HG03175 (cell line): ENCODE data around the gene PCDH9.

Experiments used
- ATAC-seq: cut with Tn5 transposase; IDR thresholded peaks from one replicate; pipeline ENCODE4 v1.9.1; 2021; ENCODE audit warnings: mild to moderate bottlenecking, moderate library complexity; ENCODE audit not compliant: unreplicated experiment

The PCDH9 gene

GRCh38 chr13:66859078-66859477 lies 371.1 kb downstream of the PCDH9 start:
- ATAC-seq, result no peak

GRCh38 chr13:66858163-66858562 lies 372.0 kb downstream of the PCDH9 start:
- no peak for ATAC-seq

- no peak for ATAC-seq
Measured at GRCh38 chr13:66855131-66855530, 375.0 kb downstream of the PCDH9 start.

- no peak for ATAC-seq
Measured at GRCh38 chr13:66853564-66853963, 376.6 kb downstream of the PCDH9 start.

- no peak for ATAC-seq
Measured at GRCh38 chr13:66849706-66850105, 380.4 kb downstream of the PCDH9 start.

- no peak for ATAC-seq
Measured at GRCh38 chr13:66847541-66847940, 382.6 kb downstream of the PCDH9 start.

- no peak for ATAC-seq
Measured at GRCh38 chr13:66845393-66845792, 384.7 kb downstream of the PCDH9 start.

GRCh38 chr13:66844933-66845332 lies 385.2 kb downstream of the PCDH9 start:
- ATAC-seq, result no peak

- ATAC-seq, result no peak
Measured at GRCh38 chr13:66842766-66843165, 387.4 kb downstream of the PCDH9 start.

GRCh38 chr13:66840621-66841020 lies 389.5 kb downstream of the PCDH9 start:
- no peak for ATAC-seq

- no peak for ATAC-seq
Measured at GRCh38 chr13:66837246-66837645, 392.9 kb downstream of the PCDH9 start.

GRCh38 chr13:66835040-66835628 lies 395.0 kb downstream of the PCDH9 start:
- ATAC-seq, result no peak

GRCh38 chr13:66830940-66831716 lies 399.0 kb downstream of the PCDH9 start:
- ATAC-seq, result peak; percentile 64

- ATAC-seq, result no peak
Measured at GRCh38 chr13:66829803-66830202, 400.3 kb downstream of the PCDH9 start.

GRCh38 chr13:66826398-66826797 lies 403.7 kb downstream of the PCDH9 start:
- ATAC-seq, result no peak

- ATAC-seq, result no peak
Measured at GRCh38 chr13:66821551-66821950, 408.6 kb downstream of the PCDH9 start.

GRCh38 chr13:66811455-66811854 lies 418.7 kb downstream of the PCDH9 start:
- ATAC-seq, result no peak

GRCh38 chr13:66809485-66809884 lies 420.7 kb downstream of the PCDH9 start:
- no peak for ATAC-seq

GRCh38 chr13:66807251-66807650 lies 422.9 kb downstream of the PCDH9 start:
- ATAC-seq, result no peak

GRCh38 chr13:66805657-66806056 lies 424.5 kb downstream of the PCDH9 start:
- ATAC-seq, result no peak

GRCh38 chr13:66803808-66804456 lies 426.2 kb downstream of the PCDH9 start:
- ATAC-seq, result no peak
